GM21576 (cell line): ENCODE measurements around the gene MFAP5.
"Not testable (repeated sequence)": the region's sequence is repeated elsewhere in the genome, so short reads cannot be mapped to it uniquely, and the experiment has no call there.

Experiments
- ATAC-seq: cut with Tn5 transposase; IDR thresholded peaks from one replicate; pipeline ENCODE4 v1.9.1; 2021; ENCODE audit warnings: mild to moderate bottlenecking, moderate library complexity; ENCODE audit not compliant: unreplicated experiment

Gene MFAP5

GRCh38 chr12:8676651-8677050 is 14.0 kb upstream of the MFAP5 start:
- no peak for ATAC-seq

GRCh38 chr12:8675591-8676036 is 13.0 kb upstream of the MFAP5 start:
- no peak for ATAC-seq

GRCh38 chr12:8672381-8672780 is 9.8 kb upstream of the MFAP5 start:
- no peak for ATAC-seq

- ATAC-seq = no peak
Observed at GRCh38 chr12:8668441-8668840, 5.8 kb upstream of the MFAP5 start.

GRCh38 chr12:8667270-8667669 is 4.6 kb upstream of the MFAP5 start:
- ATAC-seq = no peak

- ATAC-seq = no peak
Observed at GRCh38 chr12:8665759-8666158, 3.1 kb upstream of the MFAP5 start.

- ATAC-seq = no peak
Observed at GRCh38 chr12:8664228-8664913, 1.7 kb upstream of the MFAP5 start.

GRCh38 chr12:8661751-8662150 is 875 bp downstream of the MFAP5 start:
- no peak for ATAC-seq

- no peak for ATAC-seq
Observed at GRCh38 chr12:8661016-8661415, 1.6 kb downstream of the MFAP5 start.

- ATAC-seq = no peak
Observed at GRCh38 chr12:8658346-8658745, 4.3 kb downstream of the MFAP5 start.

- no peak for ATAC-seq
Observed at GRCh38 chr12:8655421-8655820, 7.2 kb downstream of the MFAP5 start.

- peak; percentile 70 for ATAC-seq
Observed at GRCh38 chr12:8648576-8649205, 13.9 kb downstream of the MFAP5 start.

GRCh38 chr12:8647968-8648367 is 14.7 kb downstream of the MFAP5 start:
- ATAC-seq = no peak

GRCh38 chr12:8644345-8645248 is 18.0 kb downstream of the MFAP5 start:
- peak; percentile 59 for ATAC-seq

GRCh38 chr12:8642775-8643174 is 19.9 kb downstream of the MFAP5 start:
- no peak for ATAC-seq

GRCh38 chr12:8639936-8640335 is 22.7 kb downstream of the MFAP5 start:
- ATAC-seq = no peak

- ATAC-seq = no peak
Observed at GRCh38 chr12:8638951-8639350, 23.7 kb downstream of the MFAP5 start.

- no peak for ATAC-seq
Observed at GRCh38 chr12:8637666-8638065, 25.0 kb downstream of the MFAP5 start.

GRCh38 chr12:8637244-8637643 is 25.4 kb downstream of the MFAP5 start:
- no peak for ATAC-seq

- no peak for ATAC-seq
Observed at GRCh38 chr12:8636581-8636980, 26.0 kb downstream of the MFAP5 start.

- ATAC-seq = not testable (repeated sequence)
Observed at GRCh38 chr12:8636007-8636346, 26.6 kb downstream of the MFAP5 start.
